Loucy (cell line): Measurements from ENCODE around the gene ARID1B.

Experiments
- CTCF ChIP-seq: fragments of 200-600 bp; sonication (generic); conservative IDR thresholded peaks from 2 replicates; pipeline ENCODE4 v1.5.1; 2014; ENCODE audit warnings: mild to moderate bottlenecking, antibody characterized with exemption, low read length
- EZH2phosphoT487 ChIP-seq: fragments of 200-600 bp; IDR thresholded peaks from 2 replicates; pipeline ENCODE4 v1.6.1; 2018; ENCODE audit warnings: antibody characterized with exemption, mild to moderate bottlenecking, moderate library complexity, borderline replicate concordance

- TF ChIP-seq CTCF = no peak
- TF ChIP-seq EZH2phosphoT487 = no peak
Measured at GRCh38 chr6:157096105-157096504, 318.9 kb downstream of the ARID1B start.
